ENCODE measurements around the gene SNAP23.

The SNAP23 gene

GRCh38 chr15:42493679-42494078, 1.8 kb upstream of the SNAP23 start:
- no peak for DNase-seq (ENCODE audit: low read depth)
- H3K4me3 ChIP-seq (ENCODE audit: low read length): no peak overlapping the region
- no peak for TF ChIP-seq CTCF (conservative IDR thresholded peaks at IDR 0.05; ENCODE audit: low read depth, low read length)

- peak overlapping the region; percentile 95 for H3K4me3 ChIP-seq (ENCODE audit: low read length)
- TF ChIP-seq CTCF (conservative IDR thresholded peaks at IDR 0.05; ENCODE audit: low read depth, low read length): no peak
- DNase-seq (ENCODE audit: low read depth): peak; percentile 41
Observed at GRCh38 chr15:42494998-42495360, 455 bp upstream of the SNAP23 start.

GRCh38 chr15:42498212-42499068, 3.0 kb downstream of the SNAP23 start:
- no peak for TF ChIP-seq CTCF (conservative IDR thresholded peaks at IDR 0.05; ENCODE audit: low read depth, low read length)
- no peak for DNase-seq (ENCODE audit: low read depth)
- no peak overlapping the region for H3K4me3 ChIP-seq (ENCODE audit: low read length)

DNA sequence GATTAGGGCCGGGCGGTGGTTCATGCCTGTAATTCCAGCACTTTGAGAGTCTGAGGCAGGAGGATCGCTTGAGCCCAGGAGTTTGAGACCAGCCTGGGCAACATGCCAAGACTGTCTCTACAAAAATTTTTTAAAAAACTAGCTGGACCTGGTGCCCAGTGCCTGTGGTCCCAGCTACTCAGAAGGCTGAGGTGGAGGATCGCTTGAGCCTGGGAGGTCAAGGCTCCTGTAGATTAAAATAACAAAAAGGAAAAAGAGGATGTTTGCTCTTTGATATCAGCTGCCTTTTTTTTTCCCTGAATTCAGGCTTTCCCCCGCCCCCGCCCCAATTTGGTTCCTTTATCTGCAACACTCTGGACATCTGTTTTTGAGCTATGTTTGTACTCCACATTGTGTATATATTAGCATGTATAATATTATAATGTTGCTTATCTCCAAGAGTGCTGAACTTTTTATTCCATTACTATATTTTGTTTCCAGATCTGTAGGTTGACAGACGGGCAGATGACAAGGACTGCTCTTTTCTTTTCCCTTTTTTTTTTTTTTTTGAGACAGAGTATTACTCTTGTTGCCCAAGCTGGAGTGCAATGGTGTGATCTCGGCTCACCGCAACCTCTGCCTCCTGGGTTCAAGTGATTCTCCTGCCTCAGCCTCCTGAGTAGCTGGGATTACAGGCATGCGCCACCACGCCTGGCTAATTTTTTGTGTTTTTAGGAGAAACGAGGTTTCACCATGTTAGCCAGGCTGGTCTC, 4.6 kb downstream of the SNAP23 start:
- no peak overlapping the region for H3K4me3 ChIP-seq (ENCODE audit: low read length)
- no peak for DNase-seq (ENCODE audit: low read depth)
- no peak for TF ChIP-seq CTCF (conservative IDR thresholded peaks at IDR 0.05; ENCODE audit: low read depth, low read length)

DNA sequence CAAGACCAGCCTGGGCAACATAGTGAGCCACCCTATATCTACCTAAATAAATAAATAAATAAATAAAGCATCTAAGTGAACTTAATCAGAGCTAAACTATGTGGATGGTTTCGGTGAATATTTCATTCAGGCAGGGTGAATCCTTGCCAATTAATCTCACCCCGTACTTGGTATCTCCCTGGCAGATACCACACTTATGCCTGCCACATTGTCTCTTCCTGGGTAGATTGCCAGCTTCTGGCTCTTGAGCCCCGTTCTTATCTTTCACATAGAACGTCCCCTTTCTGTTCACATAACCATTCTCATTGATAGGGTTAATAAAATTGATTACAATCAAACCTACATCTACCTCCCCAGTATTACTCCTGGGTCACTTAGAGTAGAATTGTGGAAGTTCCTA, 7.0 kb downstream of the SNAP23 start:
- no peak overlapping the region for H3K4me3 ChIP-seq (ENCODE audit: low read length)
- DNase-seq (ENCODE audit: low read depth): no peak
- no peak for TF ChIP-seq CTCF (conservative IDR thresholded peaks at IDR 0.05; ENCODE audit: low read depth, low read length)

DNA sequence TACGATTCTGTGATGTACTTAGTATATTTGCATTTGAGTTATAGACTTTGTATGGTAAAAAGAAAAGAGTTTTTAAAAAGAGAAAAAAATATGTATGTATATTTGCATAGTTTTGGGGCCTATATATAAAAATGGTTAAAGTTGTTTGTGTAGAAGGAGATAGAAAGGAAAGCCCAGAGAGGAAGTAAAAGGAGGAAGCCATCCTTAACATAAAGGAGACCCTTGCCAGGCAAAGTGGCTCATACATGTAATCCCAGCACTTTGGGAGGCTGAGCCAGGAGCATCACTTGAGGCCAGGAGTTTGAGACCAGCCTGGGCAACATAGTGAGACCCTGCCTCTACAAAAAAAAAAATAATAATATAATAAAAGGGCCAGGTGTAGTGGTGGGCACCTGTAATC, 8.4 kb downstream of the SNAP23 start:
- no peak overlapping the region for H3K4me3 ChIP-seq (ENCODE audit: low read length)
- no peak for TF ChIP-seq CTCF (conservative IDR thresholded peaks at IDR 0.05; ENCODE audit: low read depth, low read length)
- DNase-seq (ENCODE audit: low read depth): no peak
